ENCODE data around the gene ITPK1.

DNA sequence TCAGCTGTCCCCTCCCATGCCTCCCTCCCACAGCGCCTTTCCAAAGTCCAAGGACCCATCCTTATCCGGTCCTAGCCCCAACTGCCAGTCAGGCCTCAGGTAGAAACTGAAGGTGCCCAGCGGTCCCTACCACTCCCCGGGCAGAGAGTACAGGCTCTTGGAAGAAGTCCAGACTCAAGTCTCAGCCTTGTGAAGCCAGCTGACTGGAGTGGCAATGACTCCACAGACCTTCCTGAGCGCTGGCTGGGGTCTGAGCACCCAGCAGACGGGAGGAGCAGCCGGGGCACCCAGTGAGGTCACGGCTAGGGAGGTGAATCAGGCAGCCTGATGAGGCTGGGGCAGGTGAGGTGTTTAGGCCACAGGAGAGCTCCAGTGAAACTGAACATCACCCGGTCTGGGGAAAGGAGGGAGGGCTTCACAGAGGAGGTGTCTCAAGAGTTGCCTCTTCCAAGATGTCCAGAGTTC lies 60.0 kb downstream of the ITPK1 start:
- TF ChIP-seq, protein P1, sequence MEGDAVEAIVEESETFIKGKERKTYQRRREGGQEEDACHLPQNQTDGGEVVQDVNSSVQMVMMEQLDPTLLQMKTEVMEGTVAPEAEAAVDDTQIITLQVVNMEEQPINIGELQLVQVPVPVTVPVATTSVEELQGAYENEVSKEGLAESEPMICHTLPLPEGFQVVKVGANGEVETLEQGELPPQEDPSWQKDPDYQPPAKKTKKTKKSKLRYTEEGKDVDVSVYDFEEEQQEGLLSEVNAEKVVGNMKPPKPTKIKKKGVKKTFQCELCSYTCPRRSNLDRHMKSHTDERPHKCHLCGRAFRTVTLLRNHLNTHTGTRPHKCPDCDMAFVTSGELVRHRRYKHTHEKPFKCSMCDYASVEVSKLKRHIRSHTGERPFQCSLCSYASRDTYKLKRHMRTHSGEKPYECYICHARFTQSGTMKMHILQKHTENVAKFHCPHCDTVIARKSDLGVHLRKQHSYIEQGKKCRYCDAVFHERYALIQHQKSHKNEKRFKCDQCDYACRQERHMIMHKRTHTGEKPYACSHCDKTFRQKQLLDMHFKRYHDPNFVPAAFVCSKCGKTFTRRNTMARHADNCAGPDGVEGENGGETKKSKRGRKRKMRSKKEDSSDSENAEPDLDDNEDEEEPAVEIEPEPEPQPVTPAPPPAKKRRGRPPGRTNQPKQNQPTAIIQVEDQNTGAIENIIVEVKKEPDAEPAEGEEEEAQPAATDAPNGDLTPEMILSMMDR (IDR thresholded peaks at IDR 0.05; ENCODE audit: low read length), result no peak
- no peak for TF ChIP-seq EZH2phosphoT487 (IDR thresholded peaks at IDR 0.05; ENCODE audit: low read length)
